Measurements from ENCODE around the gene AADACL4.
"Not testable (repeated sequence)": the region's sequence is repeated elsewhere in the genome, so short reads cannot be mapped to it uniquely, and the experiment has no call there.

The AADACL4 gene

GRCh38 chr1:12697397-12697796 lies 53.5 kb downstream of the AADACL4 start:
- H3K9me3 ChIP-seq (ENCODE audit: low read length), result no peaks in the 10 kb centered on the region
- H3K27me3 ChIP-seq (ENCODE audit: insufficient read depth, low read length), result peaks cover 2% of the 10 kb centered on the region
- H3K4me3 ChIP-seq (ENCODE audit: low read length), result no peak overlapping the region
- H3K4me1 ChIP-seq (ENCODE audit: insufficient read depth, low read length), result no peaks in the 10 kb centered on the region
- H3K36me3 ChIP-seq (ENCODE audit: insufficient read depth, low read length), result no peaks in the 10 kb centered on the region
- H2AFZ ChIP-seq (ENCODE audit: low read depth, low read length), result no peak overlapping the region

GRCh38 chr1:12703821-12704451 lies 60.1 kb downstream of the AADACL4 start:
- H3K9me3 ChIP-seq (ENCODE audit: low read length), result no peaks in the 10 kb centered on the region
- H3K4me3 ChIP-seq (ENCODE audit: low read length), result no peak overlapping the region
- H3K27me3 ChIP-seq (ENCODE audit: insufficient read depth, low read length), result no peaks in the 10 kb centered on the region
- no peaks in the 10 kb centered on the region for H3K4me1 ChIP-seq (ENCODE audit: insufficient read depth, low read length)
- no peaks in the 10 kb centered on the region for H3K36me3 ChIP-seq (ENCODE audit: insufficient read depth, low read length)
- H2AFZ ChIP-seq (ENCODE audit: low read depth, low read length), result no peak overlapping the region

- H3K4me1 ChIP-seq (ENCODE audit: insufficient read depth, low read length), result no peaks in the 10 kb centered on the region
- no peak overlapping the region for H3K4me3 ChIP-seq (ENCODE audit: low read length)
- H3K27me3 ChIP-seq (ENCODE audit: insufficient read depth, low read length), result no peaks in the 10 kb centered on the region
- H3K9me3 ChIP-seq (ENCODE audit: low read length), result no peaks in the 10 kb centered on the region
- H2AFZ ChIP-seq (ENCODE audit: low read depth, low read length), result no peak overlapping the region
- H3K36me3 ChIP-seq (ENCODE audit: insufficient read depth, low read length), result no peaks in the 10 kb centered on the region
Observed at GRCh38 chr1:12706061-12706460, 62.2 kb downstream of the AADACL4 start.

GRCh38 chr1:12708396-12709090 lies 64.7 kb downstream of the AADACL4 start:
- H3K9me3 ChIP-seq (ENCODE audit: low read length), result no peaks in the 10 kb centered on the region
- H3K27me3 ChIP-seq (ENCODE audit: insufficient read depth, low read length), result no peaks in the 10 kb centered on the region
- no peaks in the 10 kb centered on the region for H3K36me3 ChIP-seq (ENCODE audit: insufficient read depth, low read length)
- no peak overlapping the region for H3K4me3 ChIP-seq (ENCODE audit: low read length)
- no peak overlapping the region for H2AFZ ChIP-seq (ENCODE audit: low read depth, low read length)
- H3K4me1 ChIP-seq (ENCODE audit: insufficient read depth, low read length), result no peaks in the 10 kb centered on the region

- no peaks in the 10 kb centered on the region for H3K27me3 ChIP-seq (ENCODE audit: insufficient read depth, low read length)
- no peak overlapping the region for H3K4me3 ChIP-seq (ENCODE audit: low read length)
- no peaks in the 10 kb centered on the region for H3K9me3 ChIP-seq (ENCODE audit: low read length)
- no peak overlapping the region for H2AFZ ChIP-seq (ENCODE audit: low read depth, low read length)
- no peaks in the 10 kb centered on the region for H3K36me3 ChIP-seq (ENCODE audit: insufficient read depth, low read length)
- no peaks in the 10 kb centered on the region for H3K4me1 ChIP-seq (ENCODE audit: insufficient read depth, low read length)
Observed at GRCh38 chr1:12709091-12709491, 65.2 kb downstream of the AADACL4 start.

- Histone ChIP-seq H3K4me1 (ENCODE audit: insufficient read depth, low read length) (no peaks in the 10 kb centered on the region), H3K36me3 (ENCODE audit: insufficient read depth, low read length) (no peaks in the 10 kb centered on the region), H3K4me3 (ENCODE audit: low read length) (no peak overlapping the region), H3K9me3 (ENCODE audit: low read length) (no peaks in the 10 kb centered on the region), H3K27me3 (ENCODE audit: insufficient read depth, low read length) (no peaks in the 10 kb centered on the region), H2AFZ (ENCODE audit: low read depth, low read length) (no peak overlapping the region)
Observed at GRCh38 chr1:12709696-12710095, 65.8 kb downstream of the AADACL4 start.

- H3K4me1 ChIP-seq (ENCODE audit: insufficient read depth, low read length), result no peaks in the 10 kb centered on the region
- H3K36me3 ChIP-seq (ENCODE audit: insufficient read depth, low read length), result no peaks in the 10 kb centered on the region
- H3K9me3 ChIP-seq (ENCODE audit: low read length), result no peaks in the 10 kb centered on the region
Observed at GRCh38 chr1:12711536-12711935, 67.7 kb downstream of the AADACL4 start.

GRCh38 chr1:12712076-12712475 lies 68.2 kb downstream of the AADACL4 start:
- H3K9me3 ChIP-seq (ENCODE audit: low read length), result no peaks in the 10 kb centered on the region
- H3K36me3 ChIP-seq (ENCODE audit: insufficient read depth, low read length), result no peaks in the 10 kb centered on the region
- H3K4me1 ChIP-seq (ENCODE audit: insufficient read depth, low read length), result no peaks in the 10 kb centered on the region
- no peak overlapping the region for H3K4me3 ChIP-seq (ENCODE audit: low read length)
- no peaks in the 10 kb centered on the region for H3K27me3 ChIP-seq (ENCODE audit: insufficient read depth, low read length)
- H2AFZ ChIP-seq (ENCODE audit: low read depth, low read length), result no peak overlapping the region

More at GRCh38 chr1:12711536-12711935, 67.7 kb downstream of the AADACL4 start:
- no peak overlapping the region for H2AFZ ChIP-seq (ENCODE audit: low read depth, low read length)
- H3K4me3 ChIP-seq (ENCODE audit: low read length), result no peak overlapping the region
- H3K27me3 ChIP-seq (ENCODE audit: insufficient read depth, low read length), result no peaks in the 10 kb centered on the region

- peaks cover 5% of the 10 kb centered on the region for H3K27me3 ChIP-seq (ENCODE audit: insufficient read depth, low read length)
- H3K4me1 ChIP-seq (ENCODE audit: insufficient read depth, low read length), result no peaks in the 10 kb centered on the region
- no peak overlapping the region for H3K4me3 ChIP-seq (ENCODE audit: low read length)
- H3K36me3 ChIP-seq (ENCODE audit: insufficient read depth, low read length), result no peaks in the 10 kb centered on the region
- H3K9me3 ChIP-seq (ENCODE audit: low read length), result no peaks in the 10 kb centered on the region
- no peak overlapping the region for H2AFZ ChIP-seq (ENCODE audit: low read depth, low read length)
Observed at GRCh38 chr1:12712929-12713328, 69.0 kb downstream of the AADACL4 start.

- not testable (repeated sequence) for H3K9me3 ChIP-seq (ENCODE audit: low read length); H3K36me3 ChIP-seq (ENCODE audit: insufficient read depth, low read length); H3K4me3 ChIP-seq (ENCODE audit: low read length); H3K27me3 ChIP-seq (ENCODE audit: insufficient read depth, low read length); H2AFZ ChIP-seq (ENCODE audit: low read depth, low read length); H3K4me1 ChIP-seq (ENCODE audit: insufficient read depth, low read length)
Observed at GRCh38 chr1:12713651-12714050, 69.8 kb downstream of the AADACL4 start.

GRCh38 chr1:12714710-12715475 lies 71.0 kb downstream of the AADACL4 start:
- no peak overlapping the region for H2AFZ ChIP-seq (ENCODE audit: low read depth, low read length)
- H3K36me3 ChIP-seq (ENCODE audit: insufficient read depth, low read length), result no peaks in the 10 kb centered on the region
- H3K9me3 ChIP-seq (ENCODE audit: low read length), result no peaks in the 10 kb centered on the region
- peaks cover 10% of the 10 kb centered on the region for H3K27me3 ChIP-seq (ENCODE audit: insufficient read depth, low read length)
- no peaks in the 10 kb centered on the region for H3K4me1 ChIP-seq (ENCODE audit: insufficient read depth, low read length)
- no peak overlapping the region for H3K4me3 ChIP-seq (ENCODE audit: low read length)

GRCh38 chr1:12715896-12716437 lies 72.1 kb downstream of the AADACL4 start, which contains the start of gene AADACL3:
TSS of gene AADACL3 (plus strand) at chr1:12716110. CDS start at chr1:12716177, 67 bp downstream.
- no peaks in the 10 kb centered on the region for H3K4me1 ChIP-seq (ENCODE audit: insufficient read depth, low read length)
- H3K36me3 ChIP-seq (ENCODE audit: insufficient read depth, low read length), result no peaks in the 10 kb centered on the region
- H3K27me3 ChIP-seq (ENCODE audit: insufficient read depth, low read length), result peaks cover 10% of the 10 kb centered on the region
- no peak within 1 kb of the TSS for H3K4me3 ChIP-seq (ENCODE audit: low read length)
- H2AFZ ChIP-seq (ENCODE audit: low read depth, low read length), result no peak within 1 kb of the TSS
- no peaks in the 10 kb centered on the region for H3K9me3 ChIP-seq (ENCODE audit: low read length)
